GM18526 (cell line): ENCODE results near the gene CHRNA4.

Experiments
- POLR2A ChIP-seq: IDR thresholded peaks from 3 replicates; pipeline ENCODE4 v1.6.1; 2011; ENCODE audit not compliant: insufficient read length; ENCODE audit errors: extremely low read depth

Gene CHRNA4

DNA sequence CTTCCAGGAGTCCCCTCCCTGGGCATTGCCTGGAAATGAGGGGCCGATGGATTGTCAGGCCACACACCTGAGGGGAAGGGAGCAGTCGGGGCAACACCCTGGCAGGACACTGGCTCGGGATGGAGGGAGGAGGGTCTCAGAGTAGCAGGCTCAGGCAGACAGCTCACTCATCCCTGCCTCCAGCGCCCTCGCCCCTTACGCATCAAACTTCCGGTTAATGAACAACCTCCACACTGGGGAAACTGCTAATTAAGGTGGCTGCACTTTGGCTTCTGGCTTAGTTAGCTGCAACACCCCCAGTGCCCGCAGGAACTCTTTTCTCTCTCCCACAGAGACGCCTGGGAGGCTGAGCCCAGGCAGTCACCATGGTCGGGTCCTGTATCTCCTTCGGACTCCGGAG is 13.4 kb upstream of the CHRNA4 start:
- TF ChIP-seq POLR2A: no peak

- no peak for TF ChIP-seq POLR2A
Observed at GRCh38 chr20:63373996-63374395, 12.8 kb upstream of the CHRNA4 start.

- TF ChIP-seq POLR2A: no peak
Observed at GRCh38 chr20:63372971-63373885, 12.1 kb upstream of the CHRNA4 start.

DNA sequence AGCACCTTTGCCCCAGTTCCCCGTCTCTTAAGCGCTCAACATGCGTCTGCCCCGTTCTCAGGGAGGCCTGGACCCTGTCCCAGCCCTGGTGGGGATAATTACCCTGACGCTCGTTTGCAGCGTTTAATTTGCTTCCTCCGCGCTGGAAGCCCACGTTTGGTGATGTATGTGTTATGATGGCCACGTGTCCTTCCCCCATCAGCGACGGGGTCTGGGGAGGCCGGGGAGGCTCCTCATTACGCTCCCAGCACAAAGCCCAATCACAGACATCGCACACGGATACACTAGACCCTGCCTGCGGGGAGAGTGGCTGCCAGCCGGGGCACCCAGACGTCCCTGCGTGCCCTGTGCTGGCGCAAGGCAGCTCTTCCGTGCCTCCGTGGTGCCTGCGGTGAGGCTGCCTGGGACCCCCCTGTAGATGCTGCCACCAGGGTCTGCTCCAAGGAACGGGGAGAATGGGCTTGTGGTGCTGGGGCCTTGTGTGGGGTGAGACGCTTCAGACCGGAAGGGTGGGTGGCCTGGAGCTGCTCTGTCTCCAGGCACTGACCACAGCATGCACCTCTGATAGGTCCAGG is 10.2 kb upstream of the CHRNA4 start:
- TF ChIP-seq POLR2A: no peak

- TF ChIP-seq POLR2A: no peak
Observed at GRCh38 chr20:63370618-63371187, 9.6 kb upstream of the CHRNA4 start.

DNA sequence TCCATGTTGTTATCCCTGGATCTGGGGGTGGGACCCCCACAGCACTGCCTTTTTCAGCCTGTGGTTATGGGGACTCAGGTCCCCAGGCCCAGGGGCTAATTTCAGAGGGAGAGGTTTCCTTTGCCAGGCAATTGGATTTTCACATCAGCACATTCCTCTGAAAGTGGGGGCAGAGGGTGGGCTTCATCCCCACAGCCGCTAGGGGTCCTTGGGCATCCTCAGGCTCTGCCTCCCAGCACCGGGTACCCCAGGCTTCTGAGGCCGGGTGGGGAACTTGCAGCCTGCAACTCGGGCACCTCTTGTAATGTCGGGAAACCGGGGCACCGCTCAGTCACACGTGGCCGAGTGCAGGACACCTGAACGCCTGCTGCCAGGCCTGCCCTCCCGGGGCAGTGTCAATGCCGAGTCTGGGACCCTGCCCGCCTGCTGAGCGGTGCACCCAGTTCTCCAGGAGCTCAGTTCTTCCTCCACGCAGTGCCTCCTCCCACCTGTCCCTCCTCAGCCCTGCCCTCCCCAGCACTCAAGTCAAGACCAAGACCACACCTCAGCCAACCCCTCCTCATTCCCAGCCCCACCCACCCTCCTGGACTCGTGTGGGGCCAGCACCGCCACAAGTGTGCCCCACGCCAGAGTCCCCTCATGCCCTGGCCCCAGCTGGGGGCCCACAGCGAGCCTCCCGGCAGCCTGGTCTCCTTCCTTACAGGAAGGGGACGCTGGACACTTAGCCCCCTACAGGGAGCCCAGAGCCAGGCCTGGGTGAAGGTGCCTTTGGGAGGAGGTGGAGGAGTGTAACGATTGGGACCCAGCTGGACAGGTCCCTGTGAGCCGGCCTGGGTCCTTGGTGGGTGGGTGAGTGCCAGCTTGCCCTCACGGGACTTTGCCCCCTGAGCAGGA is 8.8 kb upstream of the CHRNA4 start:
- TF ChIP-seq POLR2A: no peak

- no peak for TF ChIP-seq POLR2A
Observed at GRCh38 chr20:63369024-63369530, 7.9 kb upstream of the CHRNA4 start.

DNA sequence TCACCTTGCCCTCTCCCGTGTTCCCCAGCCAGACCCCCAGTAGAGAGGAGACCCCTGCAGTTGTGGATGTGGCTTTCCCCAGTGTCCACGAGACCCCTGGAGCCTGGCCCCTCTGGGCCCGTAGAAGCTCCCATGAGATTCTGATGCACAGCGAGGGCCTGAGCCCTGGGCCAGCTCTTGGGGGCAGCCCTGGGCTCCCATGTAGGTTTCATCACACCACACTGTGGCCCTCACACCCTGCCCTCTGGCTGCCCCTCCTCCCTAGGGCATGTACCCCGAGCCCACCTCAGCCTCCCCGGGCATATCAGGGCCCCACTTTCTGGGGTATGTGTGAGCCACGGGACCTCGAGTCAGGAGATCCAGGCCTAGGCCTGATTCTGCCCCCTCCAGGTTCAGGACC is 7.0 kb upstream of the CHRNA4 start:
- TF ChIP-seq POLR2A: no peak

- TF ChIP-seq POLR2A: no peak
Observed at GRCh38 chr20:63367446-63368055, 6.4 kb upstream of the CHRNA4 start.

- TF ChIP-seq POLR2A: no peak
Observed at GRCh38 chr20:63366390-63367365, 5.5 kb upstream of the CHRNA4 start.

DNA sequence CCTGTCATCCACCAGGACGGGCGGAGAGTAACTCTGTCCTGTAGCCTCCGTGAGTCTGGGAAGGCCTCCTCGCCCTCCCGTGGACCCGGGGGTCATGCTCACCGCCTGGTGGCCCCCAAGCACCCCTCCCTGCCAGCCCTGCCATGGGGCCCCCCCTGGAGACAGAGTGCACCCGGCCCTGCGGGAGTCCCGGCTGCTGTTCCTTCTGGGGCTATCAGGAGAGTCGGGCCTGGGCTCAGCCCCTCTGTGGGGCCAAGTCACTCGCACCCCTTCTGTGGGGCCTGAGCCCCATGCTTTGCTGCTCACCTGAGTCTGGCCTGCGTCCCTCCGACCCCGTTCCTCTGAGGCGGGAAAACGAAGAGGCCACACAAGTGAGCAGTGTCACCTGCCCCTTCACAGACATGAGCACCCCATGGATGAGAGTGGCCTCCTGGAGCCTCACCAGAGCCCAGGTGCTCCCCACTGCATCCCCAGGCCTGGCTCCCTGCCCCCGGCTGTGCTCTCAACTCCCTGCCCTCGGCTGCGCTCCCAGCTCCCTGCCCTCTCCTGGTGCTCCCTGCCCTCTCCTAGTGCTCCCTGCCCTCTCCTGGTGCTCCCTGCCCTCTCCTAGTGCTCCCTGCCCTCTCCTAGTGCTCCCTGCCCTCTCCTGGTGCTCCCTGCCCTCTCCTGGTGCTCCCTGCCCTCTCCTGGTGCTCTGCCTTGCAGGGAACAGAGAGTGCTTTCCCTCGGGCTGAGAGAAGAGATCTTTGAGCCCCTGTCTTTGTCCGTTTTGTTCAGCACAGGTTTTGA is 4.6 kb upstream of the CHRNA4 start:
- no peak for TF ChIP-seq POLR2A

GRCh38 chr20:63364801-63365585 is 3.8 kb upstream of the CHRNA4 start:
- no peak for TF ChIP-seq POLR2A

GRCh38 chr20:63363981-63364561 is 2.9 kb upstream of the CHRNA4 start:
- TF ChIP-seq POLR2A: no peak
